GM06990 (cell line): ENCODE data around the gene DONSON.

Source experiments
- DNase-seq: peaks from one replicate; pipeline ENCODE4 v3.0.0-alpha.2; 2011; ENCODE audit not compliant: insufficient read length; ENCODE audit errors: extremely low read depth
- H3K27me3 ChIP-seq: replicated peaks from 2 replicates; pipeline ENCODE4 v1.6.0; 2011; ENCODE audit warnings: low read length; ENCODE audit not compliant: control insufficient read depth, insufficient read depth
- H3K36me3 ChIP-seq: 2 replicates; pipeline ENCODE4 v1.5.1; 2011; ENCODE audit warnings: low read length; ENCODE audit not compliant: control insufficient read depth, insufficient read depth
- H3K4me3 ChIP-seq: replicated peaks from 2 replicates; pipeline ENCODE4 v1.5.1; 2011; ENCODE audit warnings: low read depth, mild to moderate bottlenecking, control low read depth, low read length
- TF ChIP-seq, protein P1 (sequence below): IDR thresholded peaks from 2 replicates; pipeline ENCODE4 v1.5.1; 2011; ENCODE audit warnings: low read length, control low read depth, mild to moderate bottlenecking, inconsistent platforms; ENCODE audit not compliant: insufficient read depth, poor library complexity, severe bottlenecking

Gene DONSON

DNA sequence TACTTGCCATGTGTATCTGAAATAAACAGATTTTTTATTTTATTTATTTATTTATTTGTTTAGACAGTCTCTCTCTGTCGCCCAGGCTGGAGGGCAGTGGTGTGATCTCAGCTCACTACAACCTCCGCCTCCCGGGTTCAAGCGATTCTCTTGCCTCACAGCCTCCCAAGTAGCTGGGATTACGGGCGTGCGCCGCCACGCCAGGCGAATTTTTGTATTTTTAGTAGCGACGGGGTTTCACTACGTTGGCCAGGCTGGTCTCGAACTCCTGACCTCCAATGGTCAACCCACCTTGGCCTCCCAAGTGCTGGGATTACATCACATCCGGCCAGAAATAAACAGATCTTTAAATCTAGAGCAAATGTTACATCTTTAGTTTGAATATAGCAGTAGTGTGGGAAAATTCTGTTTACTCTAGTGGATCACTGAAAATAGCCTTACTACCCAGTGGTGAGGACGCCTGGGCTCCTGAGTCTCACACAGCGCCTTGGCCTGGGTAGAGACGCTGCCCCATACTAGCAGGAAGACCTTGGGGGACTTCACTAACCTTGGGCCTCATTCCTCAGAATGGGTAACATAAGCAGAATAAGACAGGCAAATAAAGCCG is 47.3 kb downstream of the DONSON start:
- Histone ChIP-seq H3K36me3 (peaks cover 9% of the 10 kb centered on the region), H3K4me3 (peak overlapping the region; percentile 81), H3K27me3 (no peaks in the 10 kb centered on the region)
- TF ChIP-seq, protein P1, sequence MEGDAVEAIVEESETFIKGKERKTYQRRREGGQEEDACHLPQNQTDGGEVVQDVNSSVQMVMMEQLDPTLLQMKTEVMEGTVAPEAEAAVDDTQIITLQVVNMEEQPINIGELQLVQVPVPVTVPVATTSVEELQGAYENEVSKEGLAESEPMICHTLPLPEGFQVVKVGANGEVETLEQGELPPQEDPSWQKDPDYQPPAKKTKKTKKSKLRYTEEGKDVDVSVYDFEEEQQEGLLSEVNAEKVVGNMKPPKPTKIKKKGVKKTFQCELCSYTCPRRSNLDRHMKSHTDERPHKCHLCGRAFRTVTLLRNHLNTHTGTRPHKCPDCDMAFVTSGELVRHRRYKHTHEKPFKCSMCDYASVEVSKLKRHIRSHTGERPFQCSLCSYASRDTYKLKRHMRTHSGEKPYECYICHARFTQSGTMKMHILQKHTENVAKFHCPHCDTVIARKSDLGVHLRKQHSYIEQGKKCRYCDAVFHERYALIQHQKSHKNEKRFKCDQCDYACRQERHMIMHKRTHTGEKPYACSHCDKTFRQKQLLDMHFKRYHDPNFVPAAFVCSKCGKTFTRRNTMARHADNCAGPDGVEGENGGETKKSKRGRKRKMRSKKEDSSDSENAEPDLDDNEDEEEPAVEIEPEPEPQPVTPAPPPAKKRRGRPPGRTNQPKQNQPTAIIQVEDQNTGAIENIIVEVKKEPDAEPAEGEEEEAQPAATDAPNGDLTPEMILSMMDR = no peak
- peak; percentile 47 for DNase-seq

DNA sequence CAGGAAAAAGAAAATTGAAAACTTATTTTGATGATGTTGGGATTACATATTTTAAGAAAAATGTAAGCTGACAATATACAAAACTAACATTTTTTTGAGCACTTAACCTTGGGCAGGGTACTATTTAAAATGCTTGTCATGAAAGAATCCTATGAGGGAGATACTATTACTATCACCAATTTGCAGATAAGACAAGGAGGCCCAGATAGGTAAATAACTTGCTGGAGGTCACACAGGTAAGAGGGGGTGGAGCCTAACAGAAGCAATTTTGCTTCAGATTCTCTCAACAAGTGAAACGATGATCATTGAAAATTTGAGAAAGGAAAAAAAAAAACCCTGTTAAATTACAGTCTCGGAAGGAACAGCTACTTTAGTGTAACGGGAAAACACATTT is 47.8 kb downstream of the DONSON start:
- Histone ChIP-seq H3K27me3 (no peaks in the 10 kb centered on the region), H3K36me3 (peaks cover 10% of the 10 kb centered on the region), H3K4me3 (peak overlapping the region; percentile 81)
- TF ChIP-seq, protein P1 = no peak
- no peak for DNase-seq

DNA sequence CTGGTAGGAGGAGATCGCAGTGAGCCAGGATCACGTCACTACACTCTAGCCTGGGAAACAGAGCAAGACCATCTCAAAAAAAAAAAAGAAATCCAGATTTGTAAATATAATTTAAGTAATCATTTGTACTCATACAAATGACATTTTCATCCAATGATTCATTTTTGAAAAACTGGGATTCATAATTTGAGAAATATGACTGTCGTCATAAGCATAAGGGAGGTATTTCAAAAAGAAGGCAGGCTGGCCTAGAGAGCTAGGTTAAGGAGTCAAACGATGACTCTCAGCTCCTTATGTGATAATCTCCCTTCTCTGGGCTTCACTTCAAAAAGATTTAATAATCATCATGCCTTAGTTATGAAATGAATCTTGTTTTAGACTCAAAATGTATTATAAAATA is 48.9 kb downstream of the DONSON start:
- H3K36me3 ChIP-seq = peaks cover 10% of the 10 kb centered on the region
- TF ChIP-seq, protein P1 = no peak
- no peak for DNase-seq
- no peak overlapping the region for H3K4me3 ChIP-seq
- no peaks in the 10 kb centered on the region for H3K27me3 ChIP-seq

GRCh38 chr21:33537212-33537611 is 51.3 kb downstream of the DONSON start:
- no peak for DNase-seq
- H3K4me3 ChIP-seq = no peak overlapping the region
- TF ChIP-seq, protein P1 = no peak
- no peaks in the 10 kb centered on the region for H3K27me3 ChIP-seq
- H3K36me3 ChIP-seq = peaks cover 19% of the 10 kb centered on the region

- Histone ChIP-seq H3K27me3 (no peaks in the 10 kb centered on the region), H3K36me3 (peaks cover 15% of the 10 kb centered on the region), H3K4me3 (no peak overlapping the region)
- TF ChIP-seq, protein P1 = no peak
- DNase-seq = no peak
Observed at GRCh38 chr21:33531007-33531406, 57.5 kb downstream of the DONSON start.
